ENCODE measurements around the gene TRAF4. TPM values are rescaled to one million over a fixed set of nuclear protein-coding genes. Genes with fewer than 3 reads are reported as not detected.

The TRAF4 gene
- total RNA-seq, 2 donors from 2014 or later: 92.1 to 128 TPM

DNA sequence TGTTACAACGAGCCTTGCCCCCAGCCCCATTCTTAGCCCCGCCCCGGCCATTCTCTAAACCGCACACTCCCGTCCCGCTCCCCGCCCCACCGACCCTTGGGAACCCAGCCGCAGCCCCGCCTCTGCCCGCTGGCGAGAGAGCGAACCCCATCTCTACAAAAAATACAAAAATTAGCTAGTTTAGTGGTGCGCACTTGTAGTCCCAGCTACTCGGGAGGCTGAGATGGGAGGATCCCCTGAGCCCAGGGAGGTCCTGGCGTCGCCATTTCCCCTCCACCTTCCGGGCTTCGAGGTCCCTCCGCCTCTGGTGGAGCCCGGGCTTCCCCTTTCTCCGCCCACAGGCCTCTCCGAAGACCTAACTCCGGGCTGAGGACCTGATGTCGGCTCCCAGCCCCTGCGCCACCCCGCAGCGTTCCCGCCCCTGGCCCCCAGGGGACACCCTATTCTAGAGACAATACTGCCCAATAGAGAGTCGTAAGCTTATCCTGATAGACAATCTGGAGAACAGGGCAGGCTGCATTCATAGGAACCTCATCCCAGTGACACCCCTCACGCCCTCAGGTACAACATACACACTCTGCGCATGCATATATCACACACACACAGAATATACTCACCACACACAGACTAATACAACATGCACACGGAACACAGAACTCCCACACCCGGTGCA lies 31.6 kb upstream of the TRAF4 start:
- intact Hi-C loops (cut with DNase I): no loop called here
- TF ChIP-seq CTCF (IDR thresholded peaks at IDR 0.05): no peak
- Histone ChIP-seq H3K9ac (ENCODE audit: low read depth in 2 of 2, low read length in 2 of 2) (peak overlapping the region; percentile 67 to 86), H3K27ac (peak overlapping the region; percentile 94), H3K27me3 (peaks cover 5% of the 10 kb centered on the region), H3K4me3 (peak overlapping the region; percentile 56), H3K36me3 (no peaks in the 10 kb centered on the region), H3K9me3 (no peaks in the 10 kb centered on the region), H3K4me1 (no peaks in the 10 kb centered on the region)
- peak; percentile 56 for DNase-seq

DNA sequence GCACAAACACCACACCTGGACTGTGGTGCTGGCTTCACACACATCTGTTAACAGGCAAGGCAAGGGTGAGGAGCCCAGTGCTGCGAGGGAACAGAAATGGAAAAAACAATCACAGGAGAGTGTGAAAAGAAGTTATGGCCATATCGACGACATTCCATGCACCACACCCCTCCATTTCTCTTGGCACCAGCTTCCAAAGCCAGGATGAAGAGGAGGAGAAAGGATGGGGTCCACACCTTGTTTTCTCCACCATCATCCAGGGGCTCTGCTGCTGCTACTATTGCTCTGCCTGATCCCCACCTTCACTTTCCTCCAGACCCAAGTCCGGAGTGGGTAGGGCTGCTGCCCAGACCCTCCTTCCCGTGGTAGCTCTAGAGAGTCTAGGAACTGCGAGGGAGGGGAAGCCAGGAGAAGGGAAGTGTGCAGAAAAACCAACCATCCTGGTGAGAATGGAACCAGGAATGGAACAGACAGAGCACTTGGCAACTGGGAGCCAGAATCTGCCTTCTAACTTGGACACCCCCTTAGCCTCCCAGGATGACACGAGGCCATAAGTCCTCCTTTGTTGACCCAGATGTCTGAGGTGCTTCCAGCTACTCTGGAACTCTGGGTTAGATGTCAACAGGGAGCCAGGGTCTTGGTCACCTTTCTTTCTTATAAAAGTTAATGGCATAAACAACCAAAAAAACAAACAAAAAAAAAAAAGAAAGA lies 31.0 kb upstream of the TRAF4 start:
- Histone ChIP-seq H3K9ac (ENCODE audit: low read depth in 2 of 2, low read length in 2 of 2) (peak overlapping the region in 1 of 2 donors; percentile 9), H3K9me3 (no peaks in the 10 kb centered on the region), H3K4me3 (no peak overlapping the region), H3K27ac (no peak overlapping the region), H3K36me3 (no peaks in the 10 kb centered on the region), H3K27me3 (peaks cover 11% of the 10 kb centered on the region), H3K4me1 (no peaks in the 10 kb centered on the region)
- no peak for TF ChIP-seq CTCF (IDR thresholded peaks at IDR 0.05)
- no peak for DNase-seq
- intact Hi-C loops (cut with DNase I): no loop called here

DNA sequence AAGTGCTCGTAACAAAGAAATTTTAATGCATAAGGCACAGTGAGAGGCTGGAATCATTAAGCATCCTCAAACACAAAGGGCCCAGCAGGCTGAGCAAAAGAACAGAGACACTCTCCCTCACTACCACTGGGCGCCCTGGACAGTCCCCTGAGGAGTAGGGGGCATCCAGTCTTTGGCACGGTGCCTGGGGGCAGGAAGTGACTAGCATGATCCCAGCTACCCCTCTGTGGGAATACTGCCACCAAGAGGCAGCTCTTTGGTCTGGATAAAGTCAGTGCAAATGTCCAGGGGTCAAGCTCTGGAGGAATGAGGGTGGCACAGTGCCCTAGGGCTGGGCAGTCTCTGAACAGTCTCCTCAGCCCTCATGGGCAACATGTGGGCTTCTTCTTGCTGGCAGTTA lies 29.5 kb upstream of the TRAF4 start:
- Histone ChIP-seq H3K27me3 (peaks cover 11% of the 10 kb centered on the region), H3K4me1 (no peaks in the 10 kb centered on the region), H3K9me3 (no peaks in the 10 kb centered on the region), H3K27ac (no peak overlapping the region), H3K9ac (ENCODE audit: low read depth in 2 of 2, low read length in 2 of 2) (no peak overlapping the region), H3K36me3 (no peaks in the 10 kb centered on the region), H3K4me3 (no peak overlapping the region)
- no peak for TF ChIP-seq CTCF (IDR thresholded peaks at IDR 0.05)
- intact Hi-C loops (cut with DNase I): no loop called here
- no peak for DNase-seq

DNA sequence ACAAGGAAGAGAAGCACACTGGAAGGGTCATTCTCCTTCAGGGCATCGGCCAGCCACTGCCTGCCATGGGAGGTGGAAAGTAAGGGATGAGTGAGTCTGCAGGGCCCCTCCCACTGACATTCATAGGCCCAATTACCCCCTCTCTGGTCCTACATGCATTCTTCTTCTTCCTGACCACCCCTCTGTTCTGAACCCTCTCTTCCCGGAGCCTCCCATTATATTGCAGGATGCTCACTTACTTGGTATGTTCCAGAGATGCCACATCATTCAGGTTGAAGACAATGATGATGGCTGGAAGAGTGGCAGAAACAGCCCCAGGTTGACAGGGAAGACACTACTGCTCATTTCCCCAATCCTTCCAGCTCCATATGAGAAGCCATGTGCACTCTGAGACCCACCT lies 28.6 kb upstream of the TRAF4 start:
- Histone ChIP-seq H3K9ac (ENCODE audit: low read depth in 2 of 2, low read length in 2 of 2) (no peak overlapping the region), H3K36me3 (no peaks in the 10 kb centered on the region), H3K27me3 (peaks cover 11% of the 10 kb centered on the region), H3K9me3 (no peaks in the 10 kb centered on the region), H3K4me3 (no peak overlapping the region), H3K4me1 (no peaks in the 10 kb centered on the region), H3K27ac (no peak overlapping the region)
- intact Hi-C loops (cut with DNase I): no loop called here
- no peak for TF ChIP-seq CTCF (IDR thresholded peaks at IDR 0.05)
- no peak for DNase-seq

DNA sequence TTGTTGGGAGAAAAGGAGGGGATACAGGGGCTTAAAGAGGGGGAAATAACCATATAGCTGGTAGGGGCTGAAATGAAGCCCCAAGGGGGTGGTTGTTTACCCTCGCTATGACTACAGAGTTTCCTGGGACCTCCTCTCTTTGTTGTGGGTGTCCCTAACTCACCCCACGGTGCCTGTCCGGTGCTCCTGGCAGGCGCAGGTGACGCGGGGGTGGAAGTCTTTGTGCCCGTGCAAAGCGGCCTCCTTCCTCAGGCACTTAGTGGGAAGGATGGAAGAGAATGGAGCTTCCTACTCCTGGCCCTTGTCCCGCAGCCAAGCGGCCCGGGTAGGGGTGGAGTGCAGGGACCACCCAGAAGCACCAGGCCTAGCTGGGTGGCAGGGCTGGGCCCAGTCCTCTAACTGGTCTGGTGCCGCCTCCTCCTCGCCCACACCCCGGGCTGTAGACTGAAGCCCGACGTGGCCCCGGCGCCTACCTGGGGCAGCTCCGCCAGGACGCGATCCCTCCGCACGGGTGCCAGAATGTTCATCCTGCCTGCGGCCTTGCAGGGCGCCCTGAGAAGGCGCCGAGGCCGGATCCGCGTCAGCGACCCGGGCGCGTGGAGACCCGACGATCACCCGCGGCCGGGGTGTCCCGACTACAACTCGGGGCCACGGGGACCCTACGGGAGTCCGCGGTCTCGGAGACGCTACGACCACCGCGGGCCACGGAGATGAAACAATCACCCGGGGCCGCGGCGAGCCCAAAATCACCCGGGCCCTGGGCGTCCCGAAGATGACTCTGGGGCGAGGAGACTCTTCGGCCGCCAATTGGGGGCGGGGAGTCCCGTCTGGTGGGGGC lies 26.9 kb upstream of the TRAF4 start:
- Histone ChIP-seq H3K36me3 (peaks cover 2% of the 10 kb centered on the region), H3K4me1 (peaks cover 11% of the 10 kb centered on the region), H3K4me3 (peak overlapping the region; percentile 44), H3K27ac (peak overlapping the region; percentile 71), H3K27me3 (peaks cover 11% of the 10 kb centered on the region), H3K9me3 (no peaks in the 10 kb centered on the region), H3K9ac (ENCODE audit: low read depth in 2 of 2, low read length in 2 of 2) (peak overlapping the region; percentile 63 to 73)
- no peak for TF ChIP-seq CTCF (IDR thresholded peaks at IDR 0.05)
- intact Hi-C loops (cut with DNase I): no loop called here
- DNase-seq: peak; percentile 34

Data from colonic mucosa (tissue), 4 donors.